Measurements from ENCODE around the gene TNNT2. TPM values are rescaled to one million over a fixed set of nuclear protein-coding genes. Genes with fewer than 3 reads are reported as not detected.

The TNNT2 gene
- polyA plus RNA-seq, 4 donors: 18.9 to 66.5 (median 56.1) TPM

DNA sequence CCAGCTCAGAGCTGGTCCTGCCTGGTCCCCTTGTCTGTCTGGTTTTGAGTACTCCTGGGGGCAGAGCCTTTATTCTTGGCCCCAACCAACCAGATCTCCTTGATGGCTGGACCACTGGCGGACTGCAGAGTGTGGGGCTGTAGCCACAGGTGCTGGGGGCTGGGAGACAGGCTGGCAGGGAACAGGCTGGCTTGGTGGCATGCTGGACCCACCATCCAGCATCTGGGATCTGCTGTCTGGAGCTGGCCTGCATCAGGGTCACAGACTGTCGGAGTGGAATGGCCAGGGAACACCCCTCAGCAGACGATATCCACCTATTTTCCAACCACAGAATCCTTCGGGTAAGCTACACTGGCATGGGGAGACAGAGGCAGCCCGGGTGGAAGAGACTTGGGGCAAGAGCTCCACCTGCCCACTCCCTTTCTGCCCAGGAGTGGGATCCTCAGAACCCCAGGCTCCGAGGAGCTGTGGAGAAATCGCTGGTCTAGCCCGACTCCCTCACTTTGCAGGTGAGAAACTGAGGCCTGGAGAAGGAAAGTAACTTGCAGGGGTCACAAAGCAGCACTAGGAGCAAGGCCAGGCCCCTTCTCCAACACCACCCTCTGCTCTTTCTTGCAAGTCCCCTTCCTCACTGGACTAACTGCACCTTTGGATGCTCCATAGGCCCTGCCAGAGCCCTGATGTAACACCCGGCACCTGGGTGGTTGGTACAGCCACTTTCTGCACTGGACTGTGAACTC lies 40.6 kb downstream of the TNNT2 start:
- no peak for DNase-seq (ENCODE audit: low read depth in 4 of 4, low spot score in 3 of 4)

DNA sequence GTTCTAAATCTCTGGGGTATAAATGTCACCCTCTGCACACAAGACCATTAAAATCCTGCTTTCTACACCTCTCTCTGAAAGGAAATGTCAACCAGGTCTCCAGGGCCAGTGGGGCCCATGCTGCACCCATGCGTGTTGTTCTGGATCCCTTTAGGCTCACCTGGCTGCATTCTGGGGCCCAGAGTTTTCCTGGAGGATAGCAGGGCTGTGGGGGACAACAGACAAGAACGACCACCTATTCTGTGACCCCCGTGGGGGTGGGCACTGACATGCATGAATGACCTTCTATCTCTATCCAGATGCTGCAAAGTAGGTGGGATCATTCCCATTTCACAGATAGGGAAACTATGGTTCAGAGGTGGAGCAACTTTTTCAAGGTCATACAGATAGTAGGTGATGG lies 41.6 kb downstream of the TNNT2 start:
- no peak for DNase-seq (ENCODE audit: low read depth in 4 of 4, low spot score in 3 of 4)

DNA sequence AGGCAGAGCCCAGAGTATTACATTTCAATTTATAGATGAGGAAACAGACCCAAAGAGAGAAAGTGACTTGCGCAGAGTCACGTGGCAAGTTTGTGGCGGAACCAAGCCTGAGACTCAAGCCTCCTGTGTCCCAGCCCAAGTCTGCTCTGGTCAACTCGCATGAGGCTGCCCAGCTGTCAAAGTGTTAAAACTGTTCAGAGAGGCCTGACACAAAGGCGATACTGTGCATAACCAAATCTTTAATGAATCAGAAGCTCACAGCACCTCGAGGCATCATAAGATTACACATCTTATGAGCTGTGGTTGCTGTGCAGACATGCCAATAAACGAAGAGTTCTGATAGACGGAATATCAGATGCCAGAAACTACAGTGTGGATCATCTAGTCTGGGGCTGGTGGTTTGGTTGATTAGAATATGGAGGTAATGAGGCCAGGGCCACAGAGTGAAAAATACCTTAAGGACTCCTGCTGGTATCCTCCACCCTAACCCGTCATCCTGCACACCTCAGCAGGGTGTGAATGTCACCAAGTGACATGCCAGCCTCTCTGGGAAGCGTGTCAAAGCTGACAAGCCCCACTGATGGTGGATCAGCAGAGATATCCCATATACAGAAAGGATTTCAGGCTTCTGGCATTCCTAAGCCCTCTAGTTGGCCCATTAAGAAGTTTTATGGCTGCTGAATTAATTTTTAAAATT lies 42.2 kb downstream of the TNNT2 start:
- DNase-seq (ENCODE audit: low read depth in 4 of 4, low spot score in 3 of 4): no peak

DNA sequence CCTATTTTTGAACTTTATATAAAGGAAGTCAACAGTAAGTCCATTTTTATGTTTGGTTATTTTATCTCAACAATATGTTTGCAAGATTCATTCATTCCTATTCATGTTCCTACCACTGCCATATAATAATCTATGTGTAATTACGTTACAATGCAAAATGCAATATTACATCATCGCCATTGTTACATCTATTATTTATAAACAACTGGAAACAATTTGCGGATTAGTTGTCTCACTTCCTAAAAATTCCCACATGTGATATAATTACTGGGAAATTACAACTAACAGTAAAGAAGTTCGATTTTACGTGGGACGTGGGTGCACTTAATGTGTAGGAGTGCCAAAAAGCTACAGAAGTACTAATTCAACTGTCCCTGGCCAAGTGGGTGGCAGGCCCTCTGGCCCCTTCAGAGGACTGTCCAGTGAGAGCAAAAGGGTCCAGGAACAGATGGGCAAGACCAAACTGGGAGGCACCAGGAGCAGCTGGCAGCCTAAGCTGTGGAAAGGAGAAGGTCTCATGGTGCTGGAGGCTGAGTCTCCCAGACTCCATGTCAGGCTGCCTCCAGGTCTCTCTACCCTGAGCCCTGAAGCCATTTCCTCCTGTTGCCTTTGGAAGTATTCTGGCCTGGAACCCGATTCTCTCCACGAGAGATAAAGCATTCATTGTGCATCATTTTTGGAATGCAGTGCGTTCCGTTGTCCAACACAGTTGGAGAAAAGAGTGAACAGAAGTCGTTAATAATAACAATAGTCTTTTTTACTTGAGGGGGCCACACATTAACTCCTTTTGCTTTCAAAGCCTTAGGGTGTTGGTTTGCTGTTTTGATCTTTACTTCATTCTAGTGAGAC lies 42.9 kb downstream of the TNNT2 start:
- no peak for DNase-seq (ENCODE audit: low read depth in 4 of 4, low spot score in 3 of 4)

DNA sequence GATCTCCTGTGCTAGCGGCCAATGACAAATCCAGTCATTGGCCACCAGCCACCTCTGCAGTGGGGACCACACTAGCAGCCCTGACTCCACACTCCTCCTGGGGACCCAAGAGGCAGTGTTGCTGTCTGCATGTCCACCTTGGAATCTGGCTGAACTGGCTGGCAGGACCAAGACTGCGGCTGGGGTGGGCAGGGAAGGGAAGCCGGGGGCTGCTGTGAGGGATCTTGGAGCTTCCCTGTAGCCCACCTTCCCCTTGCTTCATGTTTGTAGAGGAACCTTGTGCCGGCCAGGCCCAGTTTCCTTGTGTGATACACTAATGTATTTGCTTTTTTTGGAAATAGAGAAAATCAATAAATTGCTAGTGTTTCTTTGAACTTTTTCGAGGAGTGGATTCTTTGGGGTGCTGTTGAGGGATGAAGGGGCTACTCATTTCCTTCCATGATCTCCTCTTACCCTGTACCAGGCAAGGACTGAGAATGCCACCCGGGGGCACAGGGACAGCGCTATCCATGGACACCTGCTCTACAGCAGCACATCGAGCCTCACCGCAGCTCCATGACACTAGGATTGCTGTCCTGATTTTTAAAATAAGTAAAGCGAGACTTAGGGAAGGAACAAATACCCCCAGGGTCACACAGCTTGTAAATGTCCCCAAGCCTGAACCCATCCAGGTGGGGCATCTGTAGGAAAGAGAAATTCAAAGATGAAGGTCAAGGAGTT lies 44.7 kb downstream of the TNNT2 start:
- DNase-seq (ENCODE audit: low read depth in 4 of 4, low spot score in 3 of 4): no peak

DNA sequence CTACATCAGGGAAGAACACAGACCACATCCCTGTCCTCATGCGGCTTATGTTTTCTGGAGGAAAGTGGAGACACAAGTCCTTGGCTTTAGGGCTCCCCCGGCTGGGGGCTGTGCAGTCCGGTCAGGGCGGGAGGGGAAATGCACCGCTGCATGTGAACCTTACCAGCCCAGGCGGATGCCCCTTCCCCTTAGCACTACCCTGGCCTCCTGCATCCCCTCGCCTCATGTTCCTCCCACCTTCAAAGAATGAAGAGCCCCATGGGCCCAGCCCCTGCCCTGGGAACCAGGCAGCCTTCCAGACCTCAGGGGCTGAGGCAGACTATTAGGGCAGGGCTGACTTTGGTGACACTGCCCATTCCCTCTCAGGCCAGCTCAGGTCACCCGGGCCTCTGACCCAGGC lies 45.5 kb downstream of the TNNT2 start:
- DNase-seq (ENCODE audit: low read depth in 4 of 4, low spot score in 3 of 4): no peak

DNA sequence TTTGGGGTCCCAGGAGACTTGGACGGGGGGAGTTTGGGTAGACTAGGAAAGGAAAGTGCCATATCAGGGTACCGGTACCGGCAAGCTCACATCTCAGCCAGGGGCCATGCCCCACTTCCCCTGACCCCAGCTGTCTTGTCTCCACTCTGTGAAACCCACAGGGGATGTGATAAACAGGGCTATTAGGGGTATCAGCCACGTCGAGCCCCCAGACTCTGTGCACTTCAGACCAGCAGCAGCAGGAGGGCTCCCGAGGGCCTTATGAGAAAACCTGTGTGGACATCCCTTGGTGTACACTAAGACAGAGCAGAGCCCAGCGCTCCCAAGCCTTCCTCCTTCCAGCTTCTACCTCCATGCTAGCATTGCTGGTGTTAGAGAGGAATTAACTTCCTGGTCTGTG lies 46.3 kb downstream of the TNNT2 start:
- no peak for DNase-seq (ENCODE audit: low read depth in 4 of 4, low spot score in 3 of 4)

DNA sequence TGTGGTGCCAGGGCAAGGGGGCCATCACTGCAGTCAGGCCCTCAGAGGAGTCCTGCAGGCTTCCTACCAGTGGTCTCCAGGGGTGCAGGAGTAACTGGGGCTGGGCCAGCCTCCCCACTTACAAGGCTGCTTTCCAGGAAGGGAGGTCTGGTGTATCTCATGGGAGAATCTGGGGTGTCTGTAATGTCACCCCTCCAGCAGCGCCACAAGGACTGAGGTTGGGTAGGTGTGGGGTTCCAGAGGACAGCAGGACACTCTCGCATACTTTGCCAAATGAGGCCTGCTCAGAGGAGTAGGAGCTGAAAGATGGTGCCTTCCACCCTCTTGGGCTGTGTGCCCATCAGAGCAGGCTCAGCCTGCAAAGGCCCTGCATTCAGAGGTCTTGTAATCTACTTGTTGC lies 46.9 kb downstream of the TNNT2 start:
- DNase-seq (ENCODE audit: low read depth in 4 of 4, low spot score in 3 of 4): no peak

DNA sequence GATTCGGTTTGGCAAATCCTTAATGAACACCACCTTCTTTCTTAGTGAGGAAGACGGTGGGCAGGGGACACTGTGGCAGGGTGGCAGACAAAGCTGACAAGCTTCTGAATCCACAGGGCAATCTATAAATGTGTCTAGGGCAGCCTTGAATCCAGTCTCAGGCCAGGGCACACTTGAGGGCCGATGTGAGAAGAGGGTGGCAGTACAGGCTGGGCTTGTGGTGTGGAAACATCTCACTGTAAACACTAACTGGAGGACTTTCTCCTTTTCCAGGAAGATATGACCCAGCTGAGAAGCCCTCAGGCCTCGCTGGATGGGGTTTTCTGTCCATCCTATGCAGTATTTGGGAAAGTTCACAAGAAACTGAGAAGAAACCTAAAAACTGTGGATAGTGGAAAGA lies 47.7 kb downstream of the TNNT2 start:
- no peak for DNase-seq (ENCODE audit: low read depth in 4 of 4, low spot score in 3 of 4)

DNA sequence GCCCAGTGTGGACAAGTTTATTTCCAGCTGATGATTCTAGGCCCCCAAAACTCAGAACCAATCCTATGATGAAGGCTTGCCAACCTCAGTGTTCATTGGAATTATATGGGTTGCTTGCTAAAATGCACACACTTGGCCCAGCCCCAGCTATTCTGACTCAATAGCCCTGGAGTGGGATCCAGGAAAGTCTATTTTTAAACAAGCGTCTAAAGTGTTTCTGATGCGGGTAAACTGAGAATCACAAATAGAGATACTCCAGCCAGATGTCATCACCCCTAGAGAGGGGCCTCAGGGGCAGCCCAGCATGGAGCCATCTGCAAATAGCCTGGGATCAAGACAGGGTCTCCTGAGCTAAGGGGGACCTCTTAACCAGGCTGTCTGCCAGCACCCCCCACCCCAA lies 48.2 kb downstream of the TNNT2 start:
- no peak for DNase-seq (ENCODE audit: low read depth in 4 of 4, low spot score in 3 of 4)

DNA sequence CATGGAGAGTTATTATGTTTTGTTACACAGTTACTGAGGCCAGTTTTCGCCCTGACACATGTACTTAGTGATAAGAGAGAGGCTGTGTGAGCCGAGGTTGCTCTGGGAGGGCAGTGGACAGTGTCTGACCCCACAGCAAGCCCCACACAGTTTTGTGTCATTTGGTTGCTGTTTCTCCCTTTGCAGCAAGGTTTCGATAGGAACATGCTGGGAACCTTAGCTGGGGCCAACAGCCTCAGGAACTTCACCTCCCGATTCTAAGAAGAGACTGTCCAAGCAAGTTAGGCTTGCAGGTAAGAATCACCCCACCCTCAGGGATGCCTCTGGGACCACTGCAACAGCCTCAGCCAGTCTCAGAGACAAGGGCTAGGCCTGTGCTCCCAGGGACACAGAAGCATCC lies 48.9 kb downstream of the TNNT2 start:
- no peak for DNase-seq (ENCODE audit: low read depth in 4 of 4, low spot score in 3 of 4)

DNA sequence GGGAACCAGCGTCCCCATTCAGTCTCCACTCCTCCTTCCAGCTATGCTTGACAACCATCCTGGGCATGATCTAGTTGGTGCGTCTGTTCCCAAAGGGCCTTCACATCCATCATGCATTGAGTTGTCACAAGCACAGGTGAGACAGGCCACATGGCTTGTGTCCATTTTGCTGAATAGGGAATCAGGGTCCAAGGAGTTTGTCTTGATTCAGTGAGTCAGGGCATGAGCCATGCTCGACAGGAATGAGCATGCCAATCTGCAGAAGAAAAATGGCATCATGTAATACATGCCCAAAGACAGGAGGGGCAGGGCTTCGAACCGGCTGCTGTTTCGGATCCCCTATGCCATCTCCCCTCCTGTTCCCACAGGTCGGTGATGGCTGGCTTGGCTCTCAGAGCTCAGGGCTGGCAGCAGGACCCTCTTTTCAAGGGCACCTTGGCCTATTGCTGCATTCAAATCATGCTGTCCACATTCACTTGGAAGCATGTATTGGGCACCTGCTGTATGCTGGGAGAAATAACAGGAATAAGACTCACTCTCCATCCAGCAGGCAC lies 49.7 kb downstream of the TNNT2 start:
- DNase-seq (ENCODE audit: low read depth in 4 of 4, low spot score in 3 of 4): no peak

DNA sequence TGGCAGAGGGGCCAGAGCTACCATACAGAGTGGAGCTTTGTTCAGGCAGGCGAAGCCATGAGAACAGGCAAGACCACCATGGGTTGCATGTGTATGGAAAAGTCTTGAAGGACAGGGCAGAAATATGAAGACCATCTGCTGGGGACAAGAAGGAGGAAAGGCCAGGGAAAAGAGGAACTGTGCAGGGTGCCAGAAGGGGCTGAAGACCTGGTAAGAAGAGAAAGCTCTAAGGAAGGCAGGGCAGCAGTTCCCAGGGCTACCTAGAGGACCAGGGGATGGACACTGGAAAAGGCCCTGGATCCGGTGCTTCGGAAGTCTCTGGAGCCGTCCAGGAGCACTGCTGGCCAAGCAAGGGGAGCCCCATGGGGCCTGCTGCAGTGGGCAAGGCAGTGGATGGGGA lies 50.8 kb downstream of the TNNT2 start:
- DNase-seq (ENCODE audit: low read depth in 4 of 4, low spot score in 3 of 4): no peak

DNA sequence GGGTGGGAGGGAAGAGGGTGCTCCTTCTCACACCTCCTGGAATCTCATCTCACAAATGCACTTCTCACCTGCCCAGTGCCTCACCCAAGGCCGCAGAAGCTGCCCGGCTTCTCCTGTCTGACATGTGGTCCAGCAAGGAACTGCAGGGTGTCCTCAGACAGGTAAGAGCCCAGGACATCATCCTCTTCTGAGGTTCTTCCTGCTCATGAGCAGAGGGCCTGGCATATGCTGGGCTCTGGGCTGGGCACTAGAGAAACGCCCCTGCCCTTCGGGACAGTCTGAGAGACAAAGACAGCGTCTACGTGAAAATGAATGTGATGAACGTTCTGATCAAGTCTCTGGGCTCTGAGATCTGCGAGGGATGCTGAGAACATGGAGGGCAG lies 51.8 kb downstream of the TNNT2 start:
- DNase-seq (ENCODE audit: low read depth in 4 of 4, low spot score in 3 of 4): no peak

DNA sequence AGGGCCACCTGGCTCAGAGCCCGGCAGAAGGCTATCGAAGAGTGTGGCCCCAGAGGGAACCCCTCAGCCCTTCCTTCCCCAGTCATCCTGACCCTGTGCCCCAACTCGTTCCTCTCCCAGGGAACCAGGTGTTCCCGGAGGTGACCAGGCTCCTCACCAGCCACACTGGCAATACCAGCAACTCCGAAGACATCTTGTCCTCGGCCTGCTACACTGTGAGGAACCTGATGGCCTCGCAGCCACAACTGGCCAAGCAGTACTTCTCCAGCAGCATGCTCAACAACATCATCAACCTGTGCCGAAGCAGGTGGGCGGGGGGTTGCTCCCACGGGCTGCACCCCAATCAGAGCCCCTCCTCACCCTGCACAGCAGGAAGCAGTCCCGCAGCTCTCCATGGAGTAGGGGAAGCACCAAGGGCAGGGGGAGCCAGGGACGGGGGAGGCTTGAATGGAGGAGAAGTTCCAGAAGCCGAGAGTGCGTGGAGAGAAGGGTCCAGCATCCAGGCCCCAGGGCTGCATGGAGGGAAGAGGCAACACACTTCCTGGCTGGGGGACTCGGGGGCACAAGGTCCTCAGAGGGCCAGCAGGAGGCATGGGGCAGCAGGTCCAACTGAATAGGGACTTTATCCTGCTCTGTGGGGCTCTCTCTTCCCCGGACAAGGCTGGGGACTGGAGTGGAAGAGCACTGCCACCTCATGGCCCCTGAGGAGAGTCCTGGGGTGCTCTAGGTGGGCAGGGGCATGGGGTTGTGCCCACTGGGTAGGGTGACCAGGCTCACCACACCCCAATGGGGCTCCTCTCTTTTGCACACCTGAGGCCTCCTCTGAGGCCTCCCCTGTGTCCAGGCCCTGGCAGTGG lies 52.4 kb downstream of the TNNT2 start:
- DNase-seq (ENCODE audit: low read depth in 4 of 4, low spot score in 3 of 4): no peak

DNA sequence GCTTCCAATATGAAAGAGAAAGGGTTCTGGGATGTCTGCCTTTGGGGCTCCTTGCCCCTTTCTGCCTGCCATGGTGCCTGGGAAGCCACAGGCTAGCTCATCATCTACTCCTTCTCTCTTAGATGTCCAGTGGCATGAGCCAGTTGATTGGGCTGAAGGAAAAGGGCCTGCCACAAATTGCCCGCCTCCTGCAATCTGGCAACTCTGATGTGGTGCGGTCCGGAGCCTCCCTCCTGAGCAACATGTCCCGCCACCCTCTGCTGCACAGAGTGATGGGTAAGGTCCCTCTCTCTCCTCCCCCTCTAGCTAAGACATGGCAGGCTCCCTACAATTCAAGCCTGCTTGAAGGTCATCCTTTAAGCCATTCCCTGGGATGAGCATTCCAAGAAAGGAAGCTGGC lies 53.2 kb downstream of the TNNT2 start:
- DNase-seq (ENCODE audit: low read depth in 4 of 4, low spot score in 3 of 4): no peak

DNA sequence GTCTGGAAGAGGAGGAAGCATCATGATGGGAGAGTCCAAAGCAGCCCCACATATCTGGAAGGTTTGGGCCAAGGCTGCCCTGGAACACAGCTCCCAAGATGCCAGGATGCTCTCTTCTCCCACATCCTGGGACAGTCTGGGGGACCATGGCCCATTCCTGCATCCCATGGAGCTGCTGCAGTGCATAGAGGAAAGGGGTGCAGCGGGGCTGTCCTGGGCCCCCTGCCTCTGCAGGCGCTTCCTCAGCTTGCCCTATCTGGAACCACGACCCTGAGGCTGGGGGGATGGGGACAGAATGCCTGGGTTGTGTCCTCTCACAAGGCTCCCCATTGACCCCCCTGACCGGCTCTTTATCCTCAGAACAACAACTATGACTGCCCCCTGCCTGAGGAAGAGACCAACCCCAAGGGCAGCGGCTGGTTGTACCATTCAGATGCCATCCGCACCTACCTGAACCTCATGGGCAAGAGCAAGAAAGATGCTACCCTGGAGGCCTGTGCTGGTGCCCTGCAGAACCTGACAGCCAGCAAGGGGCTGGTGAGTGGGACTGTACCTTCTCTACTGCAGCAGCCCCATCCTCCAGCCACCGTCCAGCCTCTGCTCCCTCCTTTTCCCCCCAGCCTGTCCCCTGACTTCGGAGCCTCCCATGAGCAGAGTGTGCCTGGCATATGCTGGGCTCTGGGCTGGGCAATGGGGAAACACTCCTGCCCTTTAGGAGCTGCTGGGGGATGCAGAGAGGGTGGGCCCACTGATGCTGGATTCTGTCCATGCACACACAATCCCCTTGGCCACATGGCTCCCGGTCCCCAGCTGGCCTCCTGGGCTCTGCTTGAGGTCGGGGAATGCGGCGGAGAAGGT lies 54.6 kb downstream of the TNNT2 start:
- DNase-seq (ENCODE audit: low read depth in 4 of 4, low spot score in 3 of 4): no peak

DNA sequence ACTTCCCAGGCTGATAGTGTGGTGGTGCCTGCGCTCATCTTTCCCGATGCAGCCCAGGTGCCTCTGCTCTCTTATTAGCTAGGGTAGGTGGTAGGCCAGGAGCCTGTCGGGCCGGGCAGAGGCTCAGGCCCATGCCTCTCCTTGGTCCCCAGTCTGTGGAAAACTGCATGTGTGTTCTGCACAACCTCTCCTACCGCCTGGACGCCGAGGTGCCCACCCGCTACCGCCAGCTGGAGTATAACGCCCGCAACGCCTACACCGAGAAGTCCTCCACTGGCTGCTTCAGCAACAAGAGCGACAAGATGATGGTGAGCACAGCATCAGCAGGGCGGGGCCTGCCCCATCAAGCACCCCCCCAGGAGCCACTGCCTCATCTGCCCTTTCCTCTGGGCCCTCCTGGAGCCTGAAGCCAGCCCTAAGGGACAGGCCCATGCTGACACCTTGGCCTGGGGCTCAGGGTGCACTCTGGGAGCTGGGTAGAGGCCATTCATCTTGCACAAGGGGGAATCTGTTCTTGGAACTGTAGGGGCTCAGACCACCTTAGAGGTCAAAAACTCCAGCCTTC lies 55.6 kb downstream of the TNNT2 start:
- DNase-seq (ENCODE audit: low read depth in 4 of 4, low spot score in 3 of 4): no peak
